GM20000 (cell line): ENCODE results near the gene CHRNB4.
"Not testable (repeated sequence)": the region's sequence is repeated elsewhere in the genome, so short reads cannot be mapped to it uniquely, and the experiment has no call there.

Experiments used
- DNase-seq: peaks from one replicate; pipeline ENCODE4 v3.0.0; 2012; ENCODE audit warnings: low spot score
- TF ChIP-seq, protein P1 (sequence below): IDR thresholded peaks from 2 replicates; pipeline ENCODE4 v1.5.1; 2012; ENCODE audit warnings: mild to moderate bottlenecking, control low read depth; ENCODE audit errors: extremely low read depth, missing control alignments

Gene CHRNB4

DNA sequence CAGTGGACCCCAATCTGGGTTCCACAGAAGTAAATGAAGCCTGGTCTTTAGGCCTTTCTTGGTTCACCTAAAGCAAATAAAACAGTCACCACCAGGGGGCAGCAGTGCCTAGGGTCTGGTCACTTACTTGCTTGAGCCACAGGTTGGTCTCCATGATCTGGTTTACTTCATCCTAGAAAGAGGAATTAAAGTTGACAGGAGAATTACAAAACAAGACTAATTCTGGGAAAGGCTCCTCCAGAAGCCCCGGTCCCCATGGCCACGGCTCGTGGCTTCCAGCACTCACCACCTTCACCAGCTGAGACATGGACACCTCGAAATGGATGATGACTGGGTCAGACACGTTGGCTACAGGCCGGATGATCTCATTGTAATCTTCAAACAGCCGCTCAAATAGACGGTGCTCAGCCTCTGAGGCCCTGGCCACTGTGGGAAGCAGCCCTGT, 22.5 kb downstream of the CHRNB4 start:
- peak; percentile 89 for DNase-seq

DNA sequence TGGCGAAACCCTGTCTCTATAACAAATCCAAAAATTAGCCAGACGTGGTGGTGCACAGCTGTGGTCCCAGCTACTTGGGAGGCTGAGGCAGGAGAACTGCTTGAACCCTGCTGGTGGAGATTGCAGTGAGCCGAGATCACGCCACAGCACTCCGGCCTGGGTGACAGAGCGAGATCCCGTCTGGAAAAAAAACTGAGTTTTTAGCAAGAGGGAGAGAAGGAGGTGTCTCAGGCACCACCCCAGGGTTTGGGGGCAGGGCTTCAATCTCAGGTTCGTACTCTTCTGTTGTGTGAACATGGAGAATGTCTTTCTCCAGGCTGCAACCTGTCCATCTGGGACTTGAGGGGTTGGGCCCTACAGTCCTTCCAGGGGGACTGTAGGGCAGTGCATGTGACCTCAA, 22.9 kb downstream of the CHRNB4 start:
- no peak for DNase-seq
- TF ChIP-seq, protein P1, sequence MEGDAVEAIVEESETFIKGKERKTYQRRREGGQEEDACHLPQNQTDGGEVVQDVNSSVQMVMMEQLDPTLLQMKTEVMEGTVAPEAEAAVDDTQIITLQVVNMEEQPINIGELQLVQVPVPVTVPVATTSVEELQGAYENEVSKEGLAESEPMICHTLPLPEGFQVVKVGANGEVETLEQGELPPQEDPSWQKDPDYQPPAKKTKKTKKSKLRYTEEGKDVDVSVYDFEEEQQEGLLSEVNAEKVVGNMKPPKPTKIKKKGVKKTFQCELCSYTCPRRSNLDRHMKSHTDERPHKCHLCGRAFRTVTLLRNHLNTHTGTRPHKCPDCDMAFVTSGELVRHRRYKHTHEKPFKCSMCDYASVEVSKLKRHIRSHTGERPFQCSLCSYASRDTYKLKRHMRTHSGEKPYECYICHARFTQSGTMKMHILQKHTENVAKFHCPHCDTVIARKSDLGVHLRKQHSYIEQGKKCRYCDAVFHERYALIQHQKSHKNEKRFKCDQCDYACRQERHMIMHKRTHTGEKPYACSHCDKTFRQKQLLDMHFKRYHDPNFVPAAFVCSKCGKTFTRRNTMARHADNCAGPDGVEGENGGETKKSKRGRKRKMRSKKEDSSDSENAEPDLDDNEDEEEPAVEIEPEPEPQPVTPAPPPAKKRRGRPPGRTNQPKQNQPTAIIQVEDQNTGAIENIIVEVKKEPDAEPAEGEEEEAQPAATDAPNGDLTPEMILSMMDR: no peak

More for the DNA sequence above, 22.5 kb downstream of the CHRNB4 start:
- TF ChIP-seq, protein P1: peak; percentile 73

DNA sequence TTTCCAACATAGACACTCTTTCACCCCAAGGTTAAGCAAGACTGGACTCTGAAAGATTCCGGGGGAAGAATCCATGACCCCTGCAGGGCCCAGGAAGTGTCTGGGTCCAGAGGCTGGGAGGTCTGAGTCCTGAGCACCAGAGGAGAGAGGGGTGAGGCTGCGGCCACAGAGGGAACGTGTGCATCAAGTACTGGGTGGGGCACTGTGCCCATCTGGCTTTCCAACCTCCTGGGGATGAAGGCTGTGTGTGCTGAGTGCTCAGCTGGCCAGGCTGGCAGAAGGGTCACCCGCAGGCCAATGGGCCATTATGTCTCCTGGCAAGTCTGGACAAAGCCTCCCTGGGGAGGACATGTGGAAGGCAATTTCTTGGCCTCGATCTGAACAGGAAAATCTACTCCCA, 23.5 kb downstream of the CHRNB4 start:
- no peak for DNase-seq
- TF ChIP-seq, protein P1: no peak

DNA sequence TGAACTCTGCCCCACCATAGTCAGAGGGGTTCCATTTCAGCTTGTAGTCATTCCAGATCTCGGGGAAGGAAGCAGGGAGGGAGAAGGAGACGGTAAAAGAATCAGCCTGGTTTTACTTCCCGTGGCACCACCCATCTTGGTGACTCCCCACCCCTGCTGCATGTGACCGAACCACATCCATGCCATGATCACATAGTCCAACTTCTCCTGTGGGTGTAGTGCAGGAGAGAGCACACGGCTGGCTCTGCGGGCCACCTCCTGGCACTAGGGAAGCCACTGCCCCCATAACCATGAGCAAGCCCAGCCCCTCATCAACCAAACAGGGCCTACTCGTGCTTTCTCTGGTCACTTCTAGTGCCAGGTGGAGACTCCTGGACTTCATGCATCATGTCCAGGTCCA, 23.9 kb downstream of the CHRNB4 start:
- TF ChIP-seq, protein P1: no peak
- DNase-seq: no peak

DNA sequence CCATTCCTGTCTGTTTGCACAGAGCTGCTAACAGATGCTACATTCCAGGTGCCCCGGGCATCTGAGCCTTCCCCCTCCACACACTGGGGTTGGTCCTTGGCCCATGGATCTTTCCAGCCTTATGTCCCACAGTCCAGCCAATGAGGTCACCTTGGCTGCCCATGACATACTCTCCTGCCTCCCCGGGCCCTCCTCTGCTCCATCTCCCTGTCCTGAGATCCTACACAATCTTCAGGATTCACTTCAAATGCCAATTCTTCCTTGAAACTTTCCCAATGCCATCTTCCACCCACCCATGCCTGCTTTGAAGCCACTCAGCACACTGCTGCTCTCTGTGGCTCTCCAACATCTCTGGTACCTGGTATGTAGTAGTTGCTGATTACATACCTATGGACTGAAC, 24.5 kb downstream of the CHRNB4 start:
- DNase-seq: no peak
- TF ChIP-seq, protein P1: no peak

DNA sequence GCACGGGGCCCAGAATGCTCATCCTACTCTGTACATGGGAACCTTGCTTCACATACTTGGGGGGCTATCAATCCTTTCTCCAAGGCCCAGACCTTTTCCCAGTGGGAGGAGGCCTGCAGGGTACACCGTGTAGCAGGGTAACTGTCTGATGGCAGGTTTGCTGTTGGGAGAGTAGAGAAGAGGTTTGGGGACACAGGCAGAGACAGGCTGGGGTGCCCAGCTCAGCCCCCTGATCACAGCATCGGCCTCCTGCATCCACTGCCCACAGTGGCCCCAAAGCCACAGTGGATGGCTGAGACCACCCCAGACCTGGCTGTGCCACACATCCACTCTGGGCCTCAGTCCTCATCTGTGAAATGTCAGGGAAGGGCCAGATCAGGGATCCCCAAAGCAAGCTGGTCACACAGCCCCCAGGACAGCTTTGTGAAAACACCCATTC, 25.8 kb downstream of the CHRNB4 start:
- TF ChIP-seq, protein P1: no peak
- DNase-seq: no peak

DNA sequence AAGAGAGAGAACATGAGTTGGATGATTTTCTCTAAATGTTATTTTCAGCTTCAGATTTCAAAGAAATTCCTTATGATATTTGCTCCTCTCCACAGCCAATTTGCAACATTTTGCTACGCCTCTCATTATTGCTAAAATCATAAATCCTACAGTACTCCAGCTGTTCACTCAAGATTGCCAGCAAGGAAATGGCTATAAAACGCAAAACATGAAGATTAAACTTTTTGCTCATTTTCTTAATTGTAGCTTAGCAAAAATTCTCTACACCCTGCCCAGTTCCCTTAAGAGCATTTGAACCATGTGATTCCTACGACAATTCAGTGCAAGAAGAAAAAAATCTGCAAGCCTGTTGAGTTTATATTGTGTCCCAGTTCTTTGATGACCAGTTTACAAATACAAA, 27.0 kb downstream of the CHRNB4 start:
- TF ChIP-seq, protein P1: no peak
- no peak for DNase-seq

DNA sequence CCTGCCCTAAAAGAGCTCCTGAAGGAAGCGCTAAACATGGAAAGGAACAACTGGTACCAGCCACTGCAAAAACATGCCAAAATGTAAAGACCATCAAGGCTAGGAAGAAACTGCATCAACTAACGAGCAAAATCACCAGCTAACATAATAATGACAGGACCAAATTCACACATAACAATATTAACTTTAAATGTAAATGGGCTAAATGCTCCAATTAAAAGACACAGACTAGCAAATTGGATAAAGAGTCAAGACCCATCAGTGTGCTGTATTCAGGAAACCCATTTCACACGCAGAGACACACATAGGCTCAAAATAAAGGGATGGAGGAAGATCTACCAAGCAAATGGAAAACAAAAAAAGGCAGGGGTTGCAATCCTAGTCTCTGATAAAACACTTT, 31.5 kb downstream of the CHRNB4 start:
- DNase-seq: not testable (repeated sequence)
